Gastrocnemius medialis (tissue), 4 donors: ENCODE data around the gene RSU1.

Experiments used
- CTCF ChIP-seq, 5 experiments: fragments of 450-650 bp in 3 of 5; fragments of 200-600 bp in 2 of 5; sonication (generic) in 2 of 5; IDR thresholded peaks in 4 of 5; conservative IDR thresholded peaks in 1 of 5; 1 replicate in 4 of 5; 2 replicates in 1 of 5; pipeline ENCODE4 v1.5.1; 2016 to 2019; ENCODE audit warnings: antibody characterized with exemption in 5 of 5, mild to moderate bottlenecking in 3 of 5, moderate library complexity in 3 of 5
- POLR2A ChIP-seq, 2 donors: fragments of 450-650 bp; IDR thresholded peaks; one replicate each; pipeline ENCODE4 v1.6.1; 2017; ENCODE audit warnings: antibody characterized with exemption in 2 of 2, mild to moderate bottlenecking in 2 of 2, moderate library complexity in 2 of 2

- TF ChIP-seq CTCF (IDR thresholded peaks at IDR 0.05 in 4 of 5, conservative IDR thresholded peaks at IDR 0.05 in 1 of 5): no peak
- no peak for TF ChIP-seq POLR2A (IDR thresholded peaks at IDR 0.05)
Measured at GRCh38 chr10:16761300-16761699, 55.9 kb downstream of the RSU1 start.
